Activated CD8-positive, alpha-beta memory T cell treated with anti-CD3 and anti-CD28 coated beads, Interleukin-2, amount 10 ng/mL, durations not matched to agents 7 days and 5 days (primary cell): ENCODE results near the gene CFAP99. TPM values are rescaled to one million over a fixed set of nuclear protein-coding genes. Genes with fewer than 3 reads are reported as not detected.

Experiments used
- ATAC-seq: fragments of 150-1000 bp; cut with Tn5 transposase; one replicate; pipeline ENCODE4 v1.10.0; 2021; ENCODE audit warnings: moderate library complexity
- CTCF ChIA-PET: fragments of 350-600 bp; sonication (Branson Sonifier 250); formaldehyde crosslinking; loops from one replicate; lab custom pipeline; 2021; ENCODE audit warnings: antibody characterized with exemption; lab: Charles Lee
- DNase-seq: peaks from one replicate; pipeline ENCODE4 v3.0.0-alpha.2; 2020
- H3K27ac Mint-ChIP-seq: one replicate; pipeline ENCODE4 v1.8.0; 2021; ENCODE audit warnings: mild to moderate bottlenecking, mixed read lengths
- H3K27me3 Mint-ChIP-seq: one replicate; pipeline ENCODE4 v1.8.0; 2021; ENCODE audit warnings: mixed read lengths
- H3K36me3 Mint-ChIP-seq: one replicate; pipeline ENCODE4 v1.8.0; 2021; ENCODE audit warnings: mild to moderate bottlenecking, mixed read lengths
- H3K4me1 Mint-ChIP-seq: one replicate; pipeline ENCODE4 v1.8.0; 2021; ENCODE audit warnings: mixed read lengths
- H3K4me3 Mint-ChIP-seq: one replicate; pipeline ENCODE4 v1.8.0; 2021; ENCODE audit warnings: mild to moderate bottlenecking, moderate library complexity, mixed read lengths
- H3K9me3 Mint-ChIP-seq: one replicate; pipeline ENCODE4 v1.8.0; 2022; ENCODE audit warnings: low read depth, mixed read lengths
- total RNA-seq, 2 experiments: library from RNA; stranded (reverse); gene quantifications; one replicate each; pipeline ENCODE4 v1.2.3, GENCODE V29; 2021

CFAP99 gene
- total RNA-seq, 2 experiments from 2014 or later: not detected

- Mint-ChIP-seq H3K27me3 (no peaks in the 10 kb centered on the region), H3K9me3 (no peaks in the 10 kb centered on the region), H3K27ac (no peak overlapping the region), H3K4me1 (peaks cover 68% of the 10 kb centered on the region), H3K4me3 (no peak overlapping the region), H3K36me3 (peaks cover 54% of the 10 kb centered on the region)
- ATAC-seq (no peak), DNase-seq (no peak)
- CTCF ChIA-PET: no interaction called here
These were observed 70.5 kb downstream of the CFAP99 start for GRCh38 chr4:2489081-2489805.

- Mint-ChIP-seq H3K4me3 (no peak overlapping the region), H3K9me3 (no peaks in the 10 kb centered on the region), H3K27ac (no peak overlapping the region), H3K27me3 (no peaks in the 10 kb centered on the region), H3K4me1 (peaks cover 62% of the 10 kb centered on the region), H3K36me3 (peaks cover 57% of the 10 kb centered on the region)
- ATAC-seq: no peak
- CTCF ChIA-PET: interaction anchor here (0.6 to 1.2 kb wide), 2 partner anchors 28 to 68 kb away, joined by 3 to 4 read pairs; no protein-coding TSS in a partner anchor
- no peak for DNase-seq
These were observed 71.2 kb downstream of the CFAP99 start for GRCh38 chr4:2489841-2490552.

GRCh38 chr4:2492970-2493369, 74.2 kb downstream of the CFAP99 start:
- DNase-seq: no peak
- H3K4me3 Mint-ChIP-seq: no peak overlapping the region
- peaks cover 40% of the 10 kb centered on the region for H3K4me1 Mint-ChIP-seq
- peaks cover 65% of the 10 kb centered on the region for H3K36me3 Mint-ChIP-seq
- CTCF ChIA-PET: interaction anchor here (1.0 kb wide), 1 partner anchor 8 kb away, joined by 4 read pairs; no protein-coding TSS in a partner anchor
- H3K9me3 Mint-ChIP-seq: no peaks in the 10 kb centered on the region
- no peak for ATAC-seq
- no peaks in the 10 kb centered on the region for H3K27me3 Mint-ChIP-seq
- H3K27ac Mint-ChIP-seq: no peak overlapping the region

GRCh38 chr4:2494992-2495391, 76.2 kb downstream of the CFAP99 start:
- H3K4me1 Mint-ChIP-seq: peaks cover 27% of the 10 kb centered on the region
- ATAC-seq: no peak
- H3K4me3 Mint-ChIP-seq: no peak overlapping the region
- DNase-seq: no peak
- no peaks in the 10 kb centered on the region for H3K9me3 Mint-ChIP-seq
- H3K27me3 Mint-ChIP-seq: no peaks in the 10 kb centered on the region
- H3K36me3 Mint-ChIP-seq: peaks cover 63% of the 10 kb centered on the region
- CTCF ChIA-PET: interaction anchor here (0.9 kb wide), 1 partner anchor 12 kb away, joined by 4 read pairs; no protein-coding TSS in a partner anchor
- H3K27ac Mint-ChIP-seq: no peak overlapping the region

GRCh38 chr4:2497324-2497723, 78.6 kb downstream of the CFAP99 start:
- H3K27ac Mint-ChIP-seq: no peak overlapping the region
- peaks cover 25% of the 10 kb centered on the region for H3K4me1 Mint-ChIP-seq
- CTCF ChIA-PET: no interaction called here
- peaks cover 66% of the 10 kb centered on the region for H3K36me3 Mint-ChIP-seq
- H3K27me3 Mint-ChIP-seq: no peaks in the 10 kb centered on the region
- ATAC-seq (no peak), DNase-seq (no peak)
- no peak overlapping the region for H3K4me3 Mint-ChIP-seq
- H3K9me3 Mint-ChIP-seq: no peaks in the 10 kb centered on the region

GRCh38 chr4:2497931-2498330, 79.2 kb downstream of the CFAP99 start:
- DNase-seq (no peak), ATAC-seq (no peak)
- peaks cover 19% of the 10 kb centered on the region for H3K4me1 Mint-ChIP-seq
- no peaks in the 10 kb centered on the region for H3K27me3 Mint-ChIP-seq
- no peak overlapping the region for H3K27ac Mint-ChIP-seq
- no peaks in the 10 kb centered on the region for H3K9me3 Mint-ChIP-seq
- no peak overlapping the region for H3K4me3 Mint-ChIP-seq
- CTCF ChIA-PET: no interaction called here
- H3K36me3 Mint-ChIP-seq: peaks cover 60% of the 10 kb centered on the region

GRCh38 chr4:2500547-2500946, 81.8 kb downstream of the CFAP99 start:
- CTCF ChIA-PET: interaction anchor here (0.7 kb wide), 1 partner anchor 287 kb away, joined by 3 read pairs; no protein-coding TSS in a partner anchor
- Mint-ChIP-seq H3K9me3 (no peaks in the 10 kb centered on the region), H3K36me3 (peaks cover 58% of the 10 kb centered on the region), H3K4me3 (no peak overlapping the region), H3K4me1 (peaks cover 19% of the 10 kb centered on the region), H3K27me3 (no peaks in the 10 kb centered on the region), H3K27ac (peak overlapping the region; percentile 33)
- DNase-seq: no peak
- ATAC-seq: peak; percentile 36

GRCh38 chr4:2501034-2501594, 82.4 kb downstream of the CFAP99 start:
- Mint-ChIP-seq H3K27ac (peak overlapping the region; percentile 50), H3K27me3 (no peaks in the 10 kb centered on the region)
- CTCF ChIA-PET: no interaction called here

GRCh38 chr4:2503809-2504208, 85.1 kb downstream of the CFAP99 start:
- no peak overlapping the region for H3K27ac Mint-ChIP-seq
- no peaks in the 10 kb centered on the region for H3K9me3 Mint-ChIP-seq
- H3K4me3 Mint-ChIP-seq: no peak overlapping the region
- DNase-seq (no peak), ATAC-seq (no peak)
- H3K27me3 Mint-ChIP-seq: no peaks in the 10 kb centered on the region
- H3K4me1 Mint-ChIP-seq: peaks cover 19% of the 10 kb centered on the region
- CTCF ChIA-PET: interaction anchor here (0.6 kb wide), 1 partner anchor 20 kb away, joined by 3 read pairs; no protein-coding TSS in a partner anchor
- H3K36me3 Mint-ChIP-seq: peaks cover 53% of the 10 kb centered on the region

More at GRCh38 chr4:2501034-2501594, 82.4 kb downstream of the CFAP99 start:
- H3K9me3 Mint-ChIP-seq: no peaks in the 10 kb centered on the region
- peaks cover 17% of the 10 kb centered on the region for H3K4me1 Mint-ChIP-seq
- DNase-seq (no peak), ATAC-seq (no peak)
- peaks cover 58% of the 10 kb centered on the region for H3K36me3 Mint-ChIP-seq
- no peak overlapping the region for H3K4me3 Mint-ChIP-seq

GRCh38 chr4:2507259-2507658, 88.5 kb downstream of the CFAP99 start:
- CTCF ChIA-PET: interaction anchor here (1.2 to 1.8 kb wide), 2 partner anchors 11 to 20 kb away, joined by 3 to 5 read pairs; no protein-coding TSS in a partner anchor
- Mint-ChIP-seq H3K4me1 (peaks cover 37% of the 10 kb centered on the region), H3K4me3 (no peak overlapping the region), H3K9me3 (no peaks in the 10 kb centered on the region), H3K36me3 (peaks cover 49% of the 10 kb centered on the region), H3K27ac (no peak overlapping the region), H3K27me3 (no peaks in the 10 kb centered on the region)
- DNase-seq (no peak), ATAC-seq (no peak)

- peaks cover 37% of the 10 kb centered on the region for H3K4me1 Mint-ChIP-seq
- CTCF ChIA-PET: interaction anchor here (1.2 to 1.8 kb wide), 2 partner anchors 12 to 20 kb away, joined by 3 to 5 read pairs; no protein-coding TSS in a partner anchor
These were observed 89.1 kb downstream of the CFAP99 start for GRCh38 chr4:2507855-2508254.

GRCh38 chr4:2510351-2511259, 91.8 kb downstream of the CFAP99 start:
- peaks cover 58% of the 10 kb centered on the region for H3K36me3 Mint-ChIP-seq
- ATAC-seq: peak; percentile 18
- no peaks in the 10 kb centered on the region for H3K27me3 Mint-ChIP-seq
- no peaks in the 10 kb centered on the region for H3K9me3 Mint-ChIP-seq
- CTCF ChIA-PET: no interaction called here
- no peak for DNase-seq
- H3K27ac Mint-ChIP-seq: peak overlapping the region; percentile 78
- peaks cover 34% of the 10 kb centered on the region for H3K4me1 Mint-ChIP-seq
- H3K4me3 Mint-ChIP-seq: no peak overlapping the region

More at GRCh38 chr4:2507855-2508254, 89.1 kb downstream of the CFAP99 start:
- DNase-seq (no peak), ATAC-seq (no peak)
- no peak overlapping the region for H3K27ac Mint-ChIP-seq
- no peaks in the 10 kb centered on the region for H3K27me3 Mint-ChIP-seq
- H3K36me3 Mint-ChIP-seq: peaks cover 52% of the 10 kb centered on the region
- H3K4me3 Mint-ChIP-seq: no peak overlapping the region
- no peaks in the 10 kb centered on the region for H3K9me3 Mint-ChIP-seq
